CD14-positive monocyte (primary cell): ENCODE measurements around the gene MLC1. TPM values are rescaled to one million over a fixed set of nuclear protein-coding genes. Genes with fewer than 3 reads are reported as not detected.

Source experiments
- DNase-seq, 3 donors: peaks; one replicate each; pipeline ENCODE4 v3.0.0-alpha.2; 2011 to 2022
- H2AFZ ChIP-seq: 2 replicates; pipeline ENCODE4 v1.6.0; 2012; ENCODE audit warnings: mild to moderate bottlenecking, low read depth, low read length, inconsistent platforms; ENCODE audit not compliant: insufficient read depth, poor library complexity, severe bottlenecking
- H3K27ac ChIP-seq, 2 donors: 1 replicate in 1 of 2; 2 replicates in 1 of 2; pipeline ENCODE4 v1.5.1; 2012 to 2013; ENCODE audit warnings: low read length in 2 of 2, control low read depth in 1 of 2, inconsistent platforms in 1 of 2, low read depth in 1 of 2, mild to moderate bottlenecking in 1 of 2
- H3K27me3 ChIP-seq, 2 donors: one replicate each; pipeline versions ENCODE4 v1.6.0 to v1.6.1; 2011 to 2013; ENCODE audit warnings: low read length in 2 of 2; ENCODE audit not compliant: control insufficient read depth in 2 of 2, insufficient read depth in 2 of 2
- H3K36me3 ChIP-seq, 2 donors: replicated peaks in 1 of 2; 1 replicate in 1 of 2; 2 replicates in 1 of 2; pipeline versions ENCODE4 v1.5.1 to v1.6.1; 2012 to 2013; ENCODE audit warnings: low read length in 2 of 2, control low read depth in 1 of 2, inconsistent platforms in 1 of 2, mild to moderate bottlenecking in 1 of 2; ENCODE audit not compliant: insufficient read depth in 2 of 2, control insufficient read depth in 1 of 2
- H3K4me1 ChIP-seq, 2 donors: 1 replicate in 1 of 2; 2 replicates in 1 of 2; pipeline versions ENCODE4 v1.5.1 to v1.6.1; 2012 to 2013; ENCODE audit warnings: low read length in 2 of 2, control low read depth in 1 of 2, inconsistent platforms in 1 of 2, mild to moderate bottlenecking in 1 of 2, moderate library complexity in 1 of 2; ENCODE audit not compliant: insufficient read depth in 2 of 2, control insufficient read depth in 1 of 2
- H3K4me2 ChIP-seq: replicated peaks from 2 replicates; pipeline ENCODE3; 2012; ENCODE audit warnings: low read length, moderate library complexity, mild to moderate bottlenecking; ENCODE audit not compliant: poor library complexity, severe bottlenecking; ENCODE audit errors: extremely low read depth
- H3K4me3 ChIP-seq, 3 experiments: fragments of 200-600 bp in 1 of 3; sonication (generic) in 1 of 3; replicated peaks in 1 of 3; 1 replicate in 2 of 3; 2 replicates in 1 of 3; pipeline ENCODE4 v1.5.1; 2011 to 2013; ENCODE audit warnings: low read length in 3 of 3, mild to moderate bottlenecking in 3 of 3, control low read depth in 2 of 3, low read depth in 2 of 3, inconsistent platforms in 1 of 3, moderate library complexity in 1 of 3
- H3K79me2 ChIP-seq: 2 replicates; pipeline ENCODE4 v1.6.0; 2012; ENCODE audit warnings: mild to moderate bottlenecking, control low read depth, inconsistent platforms, low read length, moderate library complexity; ENCODE audit not compliant: insufficient read depth
- H3K9ac ChIP-seq: 2 replicates; pipeline ENCODE4 v1.6.0; 2017; ENCODE audit warnings: low read length, mild to moderate bottlenecking; ENCODE audit not compliant: insufficient read depth, poor library complexity, severe bottlenecking
- H3K9me3 ChIP-seq, 2 donors: replicated peaks in 1 of 2; 1 replicate in 1 of 2; 2 replicates in 1 of 2; pipeline versions ENCODE4 v1.5.1 to v1.6.1; 2012 to 2013; ENCODE audit warnings: low read length in 2 of 2, control low read depth in 1 of 2; ENCODE audit not compliant: control insufficient read depth in 1 of 2, insufficient read depth in 1 of 2
- H4K20me1 ChIP-seq: 2 replicates; pipeline ENCODE4 v1.6.0; 2012; ENCODE audit warnings: mild to moderate bottlenecking, low read length, control low read depth, moderate library complexity; ENCODE audit not compliant: insufficient read depth
- H3K27ac Mint-ChIP-seq, 7 donors: one replicate each; pipeline ENCODE4 v1.8.0; 2020; ENCODE audit warnings: mild to moderate bottlenecking in 7 of 7, mixed read lengths in 7 of 7, moderate library complexity in 6 of 7, inconsistent platforms in 2 of 7
- H3K27me3 Mint-ChIP-seq, 3 donors: one replicate each; pipeline ENCODE4 v1.8.0; 2021 to 2022; ENCODE audit warnings: low read depth in 3 of 3, mild to moderate bottlenecking in 3 of 3, mixed read lengths in 3 of 3, moderate library complexity in 3 of 3, inconsistent platforms in 1 of 3
- H3K36me3 Mint-ChIP-seq, 2 donors: one replicate each; pipeline ENCODE4 v1.8.0; 2020; ENCODE audit warnings: mixed read lengths in 2 of 2, inconsistent platforms in 1 of 2, mild to moderate bottlenecking in 1 of 2
- H3K4me1 Mint-ChIP-seq: one replicate; pipeline ENCODE4 v1.8.0; 2020; ENCODE audit warnings: mild to moderate bottlenecking, mixed read lengths
- H3K4me3 Mint-ChIP-seq, 2 donors: one replicate each; pipeline ENCODE4 v1.8.0; 2020; ENCODE audit warnings: mild to moderate bottlenecking in 2 of 2, mixed read lengths in 2 of 2, moderate library complexity in 1 of 2
- H3K9me3 Mint-ChIP-seq, 7 donors: one replicate each; pipeline ENCODE4 v1.8.0; 2020 to 2022; ENCODE audit warnings: mixed read lengths in 7 of 7, mild to moderate bottlenecking in 6 of 7, moderate library complexity in 6 of 7, inconsistent platforms in 2 of 7
- CTCF ChIP-seq: fragments of 200-600 bp; IDR thresholded peaks from one replicate; pipeline ENCODE4 v1.8.0; 2022; ENCODE audit warnings: antibody characterized with exemption, mild to moderate bottlenecking
- WGBS: methylation state at CpG from one replicate; pipeline ENCODE4 v1.1.5; 2013; ENCODE audit warnings: missing lambda C conversion rate; ENCODE audit not compliant: insufficient coverage; 5-methylcytosine and 5-hydroxymethylcytosine counted together
- intact Hi-C, 2 donors: fragments of 100-400 bp; cut with micrococcal nuclease; formaldehyde crosslinking; loops; one replicate each; pipeline versions ENCODE4 v1.15.0 to v1.15.1; 2023
- polyA plus RNA-seq, 3 donors: library from polyadenylated mRNA; depleted of rRNA in 1 of 3; unstranded in 2 of 3; stranded (reverse) in 1 of 3; fragments of 300-500 nt in 2 of 3; fragments of >200 nt in 1 of 3; fragmentation: Illumina TruSeq in 2 of 3; gene quantifications; 1 replicate in 2 of 3; 2 replicates in 1 of 3; pipeline ENCODE4 v1.2.3, GENCODE V29; 2012 to 2021

The MLC1 gene
- polyA plus RNA-seq, 3 donors: 1.6 to 3.6 (median 1.8) TPM

- no peak overlapping the region for H3K4me3 ChIP-seq
- H3K27ac Mint-ChIP-seq: no peak overlapping the region
- no peaks in the 10 kb centered on the region for H3K4me1 ChIP-seq
These were observed 67.5 kb downstream of the MLC1 start for GRCh38 chr22:50017701-50018224.

GRCh38 chr22:50016988-50017700 is 68.1 kb downstream of the MLC1 start:
- Mint-ChIP-seq H3K27ac (no peak overlapping the region), H3K9me3 (peaks cover 0 to 4% (median 0%) of the 10 kb centered on the region in 7 donors), H3K36me3 (no peaks in the 10 kb centered on the region), H3K4me3 (peak overlapping the region in 1 of 2 donors; percentile 40), H3K4me1 (peaks cover 6% of the 10 kb centered on the region), H3K27me3 (peaks cover 32 to 62% (median 61%) of the 10 kb centered on the region in 3 donors)
- Histone ChIP-seq H2AFZ (no peak overlapping the region), H3K4me3 (no peak overlapping the region), H3K79me2 (no peaks in the 10 kb centered on the region), H3K4me1 (no peaks in the 10 kb centered on the region), H3K27ac (no peak overlapping the region), H4K20me1 (no peaks in the 10 kb centered on the region), H3K9ac (no peak overlapping the region), H3K36me3 (no peaks in the 10 kb centered on the region), H3K27me3 (peaks cover 7 to 60% of the 10 kb centered on the region in 2 donors), H3K4me2 (no peak overlapping the region), H3K9me3 (peaks cover 5 to 7% of the 10 kb centered on the region in 2 donors)
- WGBS: 82% methylated on average over 21 of the region's 21 CpGs
- DNase-seq: no peak
- intact Hi-C loops: no loop called here
- no peak for TF ChIP-seq CTCF

More at GRCh38 chr22:50017701-50018224, 67.5 kb downstream of the MLC1 start:
- intact Hi-C loops: no loop called here
- Histone ChIP-seq H3K9ac (no peak overlapping the region), H3K27ac (no peak overlapping the region), H4K20me1 (no peaks in the 10 kb centered on the region), H3K79me2 (no peaks in the 10 kb centered on the region), H2AFZ (no peak overlapping the region), H3K9me3 (peaks cover 5 to 7% of the 10 kb centered on the region in 2 donors), H3K4me2 (no peak overlapping the region), H3K27me3 (peaks cover 7 to 54% of the 10 kb centered on the region in 2 donors), H3K36me3 (no peaks in the 10 kb centered on the region)
- H3K4me3 Mint-ChIP-seq: peak overlapping the region in 1 of 2 donors; percentile 40
- no peak for TF ChIP-seq CTCF
- H3K36me3 Mint-ChIP-seq: no peaks in the 10 kb centered on the region
- peaks cover 0 to 4% (median 0%) of the 10 kb centered on the region in 7 donors for H3K9me3 Mint-ChIP-seq
- H3K27me3 Mint-ChIP-seq: peaks cover 32 to 56% (median 55%) of the 10 kb centered on the region in 3 donors
- peaks cover 6% of the 10 kb centered on the region for H3K4me1 Mint-ChIP-seq
- 98% methylated on average over 5 of the region's 6 CpGs for WGBS
- no peak for DNase-seq
